OCI-LY3 (cell line): ENCODE measurements around the gene ACVRL1.
A peak's percentile ranks its signal among the peaks of the same experiment; 100 is the strongest.
"Not testable (repeated sequence)": the region's sequence is repeated elsewhere in the genome, so short reads cannot be mapped to it uniquely, and the experiment has no call there.

Experiments used
- H2AFZ ChIP-seq: fragments of 200-600, 300-600 bp; shearing (Covaris generic); 2 replicates; pipeline ENCODE4 v1.6.0; 2014; ENCODE audit warnings: antibody characterized with exemption, low read depth, low read length
- H3K27ac ChIP-seq: fragments of 200-600, 300-600 bp; sonication (generic); 2 replicates; pipeline ENCODE4 v1.5.1; 2014; ENCODE audit warnings: mild to moderate bottlenecking, low read length, moderate library complexity, mixed read lengths
- H3K27me3 ChIP-seq: fragments of 200-600, 300-600 bp; sonication (generic); 2 replicates; pipeline ENCODE4 v1.6.1; 2014; ENCODE audit warnings: low read depth, low read length, mixed read lengths
- H3K36me3 ChIP-seq: fragments of 200-600, 300-600 bp; sonication (generic); replicated peaks from 2 replicates; pipeline ENCODE3; 2014; ENCODE audit warnings: low read depth, low read length, mixed read lengths
- H3K4me1 ChIP-seq: fragments of 300-600, 200-600 bp; sonication (generic); 2 replicates; pipeline ENCODE4 v1.6.1; 2014; ENCODE audit warnings: low read length, mixed read lengths
- H3K4me2 ChIP-seq: fragments of 200-600, 300-600 bp; sonication (generic); 2 replicates; pipeline ENCODE4 v1.6.1; 2014; ENCODE audit warnings: low read length, mixed read lengths
- H3K4me3 ChIP-seq: fragments of 300-600, 200-600 bp; sonication (generic); 2 replicates; pipeline ENCODE4 v1.5.1; 2014; ENCODE audit warnings: antibody characterized with exemption, mild to moderate bottlenecking, low read length, moderate library complexity
- H3K79me2 ChIP-seq: fragments of 300-600, 200-600 bp; shearing (Covaris generic); 2 replicates; pipeline ENCODE4 v1.6.1; 2014; ENCODE audit warnings: mild to moderate bottlenecking, low read length, mixed read lengths
- H3K9ac ChIP-seq: fragments of 300-600, 200-600 bp; shearing (Covaris generic); 2 replicates; pipeline ENCODE4 v1.6.0; 2014; ENCODE audit warnings: mild to moderate bottlenecking, low read length, moderate library complexity
- H3K9me3 ChIP-seq: fragments of 200-600, 300-600 bp; shearing (Covaris generic); 2 replicates; pipeline ENCODE4 v1.6.1; 2014; ENCODE audit warnings: low read length, mixed read lengths; ENCODE audit not compliant: insufficient read depth
- H4K20me1 ChIP-seq: fragments of 200-600, 300-600 bp; sonication (generic); 2 replicates; pipeline ENCODE4 v1.6.1; 2016; ENCODE audit warnings: low read length, mixed read lengths; ENCODE audit not compliant: insufficient read depth
- CTCF ChIP-seq: fragments of 200-600, 300-600 bp; sonication (generic); IDR thresholded peaks from 2 replicates; pipeline ENCODE4 v1.5.1; 2014; ENCODE audit warnings: antibody characterized with exemption, low read length, low read depth
- EZH2phosphoT487 ChIP-seq: fragments of 200-600 bp; shearing (Covaris generic); IDR thresholded peaks from 2 replicates; pipeline ENCODE4 v1.6.1; 2018; ENCODE audit warnings: antibody characterized with exemption, mixed run types, low read depth

The ACVRL1 gene

GRCh38 chr12:51883998-51884675 lies 23.2 kb upstream of the ACVRL1 start:
- Histone ChIP-seq H3K27me3 (no peaks in the 10 kb centered on the region), H3K36me3 (no peaks in the 10 kb centered on the region), H3K4me2 (no peak overlapping the region), H3K4me3 (no peak overlapping the region), H3K27ac (no peak overlapping the region), H4K20me1 (no peaks in the 10 kb centered on the region), H3K4me1 (no peaks in the 10 kb centered on the region), H3K79me2 (no peaks in the 10 kb centered on the region), H3K9ac (no peak overlapping the region), H2AFZ (no peak overlapping the region), H3K9me3 (no peaks in the 10 kb centered on the region)
- TF ChIP-seq CTCF (no peak), EZH2phosphoT487 (no peak)

- Histone ChIP-seq H4K20me1 (no peaks in the 10 kb centered on the region), H3K27me3 (no peaks in the 10 kb centered on the region), H3K9ac (no peak overlapping the region), H3K27ac (no peak overlapping the region), H3K9me3 (no peaks in the 10 kb centered on the region), H3K79me2 (no peaks in the 10 kb centered on the region), H3K4me3 (no peak overlapping the region), H3K4me1 (no peaks in the 10 kb centered on the region), H3K4me2 (no peak overlapping the region), H3K36me3 (no peaks in the 10 kb centered on the region), H2AFZ (no peak overlapping the region)
- no peak for TF ChIP-seq EZH2phosphoT487
- no peak for TF ChIP-seq CTCF
These were observed 22.6 kb upstream of the ACVRL1 start for GRCh38 chr12:51884676-51885229.

GRCh38 chr12:51885294-51886020 lies 21.8 kb upstream of the ACVRL1 start:
- H3K27ac ChIP-seq, H3K4me1 ChIP-seq, H3K4me2 ChIP-seq, H3K9ac ChIP-seq, H3K9me3 ChIP-seq, H3K79me2 ChIP-seq, H3K27me3 ChIP-seq, H4K20me1 ChIP-seq, H3K36me3 ChIP-seq: not testable (repeated sequence)
- Histone ChIP-seq H3K4me3 (0 out of 2 replicates have a peak overlapping the region, but pooled peaks have one; percentile 50), H2AFZ (peak overlapping the region; percentile 92)

GRCh38 chr12:51886021-51886710 lies 21.1 kb upstream of the ACVRL1 start:
- Histone ChIP-seq H3K27ac (no peak overlapping the region), H3K4me3 (peak overlapping the region; percentile 50; the same call in 1 of the 2 replicates), H4K20me1 (no peaks in the 10 kb centered on the region), H3K9ac (no peak overlapping the region), H3K36me3 (no peaks in the 10 kb centered on the region), H2AFZ (peak overlapping the region; percentile 92), H3K4me1 (no peaks in the 10 kb centered on the region), H3K27me3 (no peaks in the 10 kb centered on the region), H3K9me3 (no peaks in the 10 kb centered on the region), H3K4me2 (peak overlapping the region; percentile 42), H3K79me2 (no peaks in the 10 kb centered on the region)
- TF ChIP-seq EZH2phosphoT487: no peak
- no peak for TF ChIP-seq CTCF
